Stimulated activated CD4-positive, alpha-beta T cell treated with anti-CD3 and anti-CD28 coated beads, Interleukin-4, amount 100 ng/mL, for 24 hours (primary cell): Measurements from ENCODE around the gene GABARAPL2.
A peak's percentile ranks its signal among the peaks of the same experiment; 100 is the strongest.
"Not testable (repeated sequence)": the region's sequence is repeated elsewhere in the genome, so short reads cannot be mapped to it uniquely, and the experiment has no call there.

Experiments
- DNase-seq: peaks from one replicate; pipeline ENCODE4 v3.0.0-alpha.2; 2020

GABARAPL2 gene

GRCh38 chr16:75566040-75566757 lies at the start of gene GABARAPL2:
TSS of gene GABARAPL2 (plus strand) at chr16:75566379. CDS start at chr16:75566487, 108 bp downstream.
- DNase-seq = peak; percentile 89

GRCh38 chr16:75519175-75519574 lies 47.0 kb upstream of the GABARAPL2 start:
- DNase-seq = no peak

- DNase-seq = no peak
These were observed 40.0 kb upstream of the GABARAPL2 start for GRCh38 chr16:75526032-75526790.

GRCh38 chr16:75527825-75528299 lies 38.3 kb upstream of the GABARAPL2 start:
- no peak for DNase-seq

GRCh38 chr16:75529056-75529905 lies 36.9 kb upstream of the GABARAPL2 start:
- DNase-seq = no peak

GRCh38 chr16:75529959-75530358 lies 36.2 kb upstream of the GABARAPL2 start:
- no peak for DNase-seq

- DNase-seq = no peak
These were observed 33.9 kb upstream of the GABARAPL2 start for GRCh38 chr16:75532142-75532765.

- no peak for DNase-seq
These were observed 33.4 kb upstream of the GABARAPL2 start for GRCh38 chr16:75532791-75533190.

- DNase-seq = no peak
These were observed 31.5 kb upstream of the GABARAPL2 start for GRCh38 chr16:75534560-75535205.

GRCh38 chr16:75535211-75535843 lies 30.9 kb upstream of the GABARAPL2 start:
- DNase-seq = no peak

GRCh38 chr16:75535901-75536300 lies 30.3 kb upstream of the GABARAPL2 start, which contains the start of gene CHST5:
TSS of gene CHST5 (minus strand) at chr16:75536108. CDS start at chr16:75530384, 5,724 bp downstream.
- DNase-seq = no peak

- DNase-seq = no peak
These were observed 28.4 kb upstream of the GABARAPL2 start for GRCh38 chr16:75537776-75538175.

- not testable (repeated sequence) for DNase-seq
These were observed 27.2 kb upstream of the GABARAPL2 start for GRCh38 chr16:75538882-75539565.

- DNase-seq = no peak
These were observed 24.9 kb upstream of the GABARAPL2 start for GRCh38 chr16:75541236-75541635.

- DNase-seq = not testable (repeated sequence)
These were observed 23.7 kb upstream of the GABARAPL2 start for GRCh38 chr16:75542462-75542861.

- DNase-seq = not testable (repeated sequence)
These were observed 20.3 kb upstream of the GABARAPL2 start for GRCh38 chr16:75545879-75546278.

- DNase-seq = no peak
These were observed 19.9 kb upstream of the GABARAPL2 start for GRCh38 chr16:75546293-75546692.

GRCh38 chr16:75548456-75548855 lies 17.7 kb upstream of the GABARAPL2 start:
- not testable (repeated sequence) for DNase-seq

GRCh38 chr16:75550211-75550662 lies 15.9 kb upstream of the GABARAPL2 start:
- DNase-seq = peak; percentile 22

GRCh38 chr16:75552951-75553350 lies 13.2 kb upstream of the GABARAPL2 start:
- DNase-seq = no peak
